DND-41 (cell line): Measurements from ENCODE around the gene GBE1.

ENCODE experiments used
- ATAC-seq: fragments of 200-7000 bp; cut with Tn5 transposase; 3 replicates; pipeline ENCODE4 v1.9.1; 2021; ENCODE audit warnings: low read depth; ENCODE audit not compliant: insufficient read depth
- DNase-seq: peaks from one replicate; pipeline ENCODE4 v3.0.0-alpha.2; 2020
- H2AFZ ChIP-seq: 2 replicates; pipeline ENCODE4 v1.6.0; 2012; ENCODE audit warnings: low read depth, low read length
- H3K27ac ChIP-seq: 2 replicates; pipeline ENCODE4 v1.5.1; 2012; ENCODE audit warnings: low read length, inconsistent platforms
- H3K27me3 ChIP-seq: fragments of 200-600 bp; sonication (generic); 2 replicates; pipeline ENCODE4 v1.6.0; 2012; ENCODE audit warnings: low read length, mild to moderate bottlenecking, inconsistent platforms; ENCODE audit not compliant: insufficient read depth, poor library complexity
- H3K36me3 ChIP-seq: 2 replicates; pipeline ENCODE4 v1.5.1; 2012; ENCODE audit warnings: low read length, inconsistent platforms; ENCODE audit not compliant: insufficient read depth
- H3K4me1 ChIP-seq: 2 replicates; pipeline ENCODE4 v1.5.1; 2012; ENCODE audit warnings: mild to moderate bottlenecking, low read length; ENCODE audit not compliant: insufficient read depth
- H3K4me2 ChIP-seq: 2 replicates; pipeline ENCODE4 v1.6.0; 2012; ENCODE audit warnings: mild to moderate bottlenecking, moderate library complexity, low read length, inconsistent platforms; ENCODE audit not compliant: insufficient read depth
- H3K4me3 ChIP-seq, 2 experiments: fragments of 200-600 bp in 1 of 2; shearing (Covaris generic) in 1 of 2; 2 replicates each; pipeline ENCODE4 v1.5.1; 2012 to 2016; ENCODE audit warnings: inconsistent platforms in 2 of 2, low read length in 2 of 2, mild to moderate bottlenecking in 2 of 2, low read depth in 1 of 2, moderate library complexity in 1 of 2
- H3K79me2 ChIP-seq: 2 replicates; pipeline ENCODE4 v1.6.0; 2012; ENCODE audit warnings: low read length, inconsistent platforms; ENCODE audit not compliant: insufficient read depth
- H3K9ac ChIP-seq: 2 replicates; pipeline ENCODE4 v1.6.0; 2012; ENCODE audit warnings: low read depth, mild to moderate bottlenecking, inconsistent platforms, low read length, moderate library complexity
- H3K9me3 ChIP-seq: 2 replicates; pipeline ENCODE4 v1.5.1; 2012; ENCODE audit warnings: low read length, moderate library complexity, mild to moderate bottlenecking, inconsistent platforms; ENCODE audit not compliant: insufficient read depth, severe bottlenecking
- H4K20me1 ChIP-seq: 2 replicates; pipeline ENCODE4 v1.6.0; 2012; ENCODE audit warnings: low read length; ENCODE audit not compliant: insufficient read depth
- EZH2 ChIP-seq: IDR thresholded peaks from 3 replicates; pipeline ENCODE4 v1.6.1; 2012; ENCODE audit warnings: borderline replicate concordance, low read depth, mild to moderate bottlenecking, moderate library complexity, low read length, inconsistent platforms; ENCODE audit not compliant: severe bottlenecking
- TF ChIP-seq, protein P1 (sequence below): IDR thresholded peaks from 2 replicates; pipeline ENCODE4 v1.5.1; 2012; ENCODE audit warnings: borderline replicate concordance, low read length, moderate library complexity, mild to moderate bottlenecking; ENCODE audit not compliant: poor library complexity, severe bottlenecking; ENCODE audit errors: extremely low read depth

GBE1 gene

GRCh38 chr3:81446806-81447205 lies 314.6 kb downstream of the GBE1 start:
- no peak overlapping the region for H3K4me2 ChIP-seq
- H3K27ac ChIP-seq, result no peak overlapping the region
- TF ChIP-seq, protein P1, sequence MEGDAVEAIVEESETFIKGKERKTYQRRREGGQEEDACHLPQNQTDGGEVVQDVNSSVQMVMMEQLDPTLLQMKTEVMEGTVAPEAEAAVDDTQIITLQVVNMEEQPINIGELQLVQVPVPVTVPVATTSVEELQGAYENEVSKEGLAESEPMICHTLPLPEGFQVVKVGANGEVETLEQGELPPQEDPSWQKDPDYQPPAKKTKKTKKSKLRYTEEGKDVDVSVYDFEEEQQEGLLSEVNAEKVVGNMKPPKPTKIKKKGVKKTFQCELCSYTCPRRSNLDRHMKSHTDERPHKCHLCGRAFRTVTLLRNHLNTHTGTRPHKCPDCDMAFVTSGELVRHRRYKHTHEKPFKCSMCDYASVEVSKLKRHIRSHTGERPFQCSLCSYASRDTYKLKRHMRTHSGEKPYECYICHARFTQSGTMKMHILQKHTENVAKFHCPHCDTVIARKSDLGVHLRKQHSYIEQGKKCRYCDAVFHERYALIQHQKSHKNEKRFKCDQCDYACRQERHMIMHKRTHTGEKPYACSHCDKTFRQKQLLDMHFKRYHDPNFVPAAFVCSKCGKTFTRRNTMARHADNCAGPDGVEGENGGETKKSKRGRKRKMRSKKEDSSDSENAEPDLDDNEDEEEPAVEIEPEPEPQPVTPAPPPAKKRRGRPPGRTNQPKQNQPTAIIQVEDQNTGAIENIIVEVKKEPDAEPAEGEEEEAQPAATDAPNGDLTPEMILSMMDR, result no peak
- TF ChIP-seq EZH2, result no peak
- no peak overlapping the region for H3K9ac ChIP-seq
- H3K4me3 ChIP-seq, result no peak overlapping the region
- H3K79me2 ChIP-seq, result no peaks in the 10 kb centered on the region
- DNase-seq (no peak), ATAC-seq (no peak)
- no peak overlapping the region for H2AFZ ChIP-seq
- no peaks in the 10 kb centered on the region for H3K4me1 ChIP-seq
- H3K9me3 ChIP-seq, result no peaks in the 10 kb centered on the region
- H3K27me3 ChIP-seq, result no peaks in the 10 kb centered on the region
- H4K20me1 ChIP-seq, result no peaks in the 10 kb centered on the region
- H3K36me3 ChIP-seq, result no peaks in the 10 kb centered on the region

DNA sequence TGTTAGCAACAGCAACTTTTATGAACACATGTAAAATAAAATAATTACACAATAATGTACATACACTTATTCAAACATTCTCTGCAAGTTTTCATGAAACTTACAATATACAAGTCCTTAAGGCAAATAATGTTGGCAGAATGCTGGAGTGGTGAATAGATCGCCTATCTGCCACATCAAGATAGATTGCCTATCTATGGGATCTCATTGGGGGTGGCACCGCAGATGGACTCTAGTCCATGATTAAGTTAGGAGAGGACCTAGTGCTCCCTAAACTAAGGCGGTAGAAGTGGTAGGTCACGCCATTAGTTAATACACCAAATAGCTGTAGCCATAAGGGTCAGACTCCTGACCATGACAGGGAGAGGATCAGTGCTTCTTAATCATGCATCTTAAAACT lies 315.7 kb downstream of the GBE1 start:
- Histone ChIP-seq H3K4me3 (no peak overlapping the region), H3K27me3 (no peaks in the 10 kb centered on the region), H3K9me3 (no peaks in the 10 kb centered on the region), H3K9ac (no peak overlapping the region), H3K4me1 (no peaks in the 10 kb centered on the region), H3K27ac (no peak overlapping the region), H3K79me2 (no peaks in the 10 kb centered on the region), H3K36me3 (no peaks in the 10 kb centered on the region), H2AFZ (no peak overlapping the region), H4K20me1 (no peaks in the 10 kb centered on the region), H3K4me2 (no peak overlapping the region)
- TF ChIP-seq, protein P1, result no peak
- no peak for TF ChIP-seq EZH2
- ATAC-seq (no peak), DNase-seq (no peak)

GRCh38 chr3:81444817-81445460 lies 316.5 kb downstream of the GBE1 start:
- Histone ChIP-seq H4K20me1 (no peaks in the 10 kb centered on the region), H3K4me2 (no peak overlapping the region), H3K4me1 (no peaks in the 10 kb centered on the region), H3K79me2 (no peaks in the 10 kb centered on the region), H3K27me3 (no peaks in the 10 kb centered on the region), H3K36me3 (no peaks in the 10 kb centered on the region), H2AFZ (no peak overlapping the region), H3K9ac (no peak overlapping the region), H3K9me3 (no peaks in the 10 kb centered on the region), H3K27ac (no peak overlapping the region), H3K4me3 (no peak overlapping the region)
- DNase-seq (no peak), ATAC-seq (no peak)
- TF ChIP-seq, protein P1, result no peak
- TF ChIP-seq EZH2, result no peak
